SK-N-SH (cell line): ENCODE data around the gene CDK15.

Experiments
- POLR2AphosphoS5 ChIP-seq: IDR thresholded peaks from 2 replicates; pipeline ENCODE4 v1.6.1; 2012; ENCODE audit warnings: low read depth, low read length
- TF ChIP-seq, protein P1 (sequence below): IDR thresholded peaks from 2 replicates; pipeline ENCODE4 v1.6.1; 2012; ENCODE audit warnings: mild to moderate bottlenecking, low read depth, low read length, moderate library complexity

DNA sequence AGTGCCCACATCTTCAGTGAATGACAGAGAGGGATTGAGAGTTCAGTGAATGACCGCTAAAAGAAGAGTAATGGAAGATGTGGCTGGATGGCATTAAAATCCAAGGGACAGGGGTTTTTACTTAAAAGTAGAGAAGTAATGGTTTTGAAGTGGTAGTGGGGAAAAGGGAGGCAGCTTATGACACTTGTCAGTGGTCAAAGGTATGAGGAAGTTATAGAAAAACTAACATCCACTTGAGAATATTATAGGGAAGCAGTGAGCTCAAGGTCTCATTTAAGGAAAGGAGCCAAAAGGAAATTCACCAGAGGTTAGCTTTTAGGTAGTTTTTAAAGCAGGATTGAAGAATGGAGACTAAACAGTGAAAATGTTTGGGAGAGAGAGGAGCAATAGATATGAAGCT, 24.3 kb downstream of the CDK15 start:
- no peak for TF ChIP-seq POLR2AphosphoS5
- TF ChIP-seq, protein P1, sequence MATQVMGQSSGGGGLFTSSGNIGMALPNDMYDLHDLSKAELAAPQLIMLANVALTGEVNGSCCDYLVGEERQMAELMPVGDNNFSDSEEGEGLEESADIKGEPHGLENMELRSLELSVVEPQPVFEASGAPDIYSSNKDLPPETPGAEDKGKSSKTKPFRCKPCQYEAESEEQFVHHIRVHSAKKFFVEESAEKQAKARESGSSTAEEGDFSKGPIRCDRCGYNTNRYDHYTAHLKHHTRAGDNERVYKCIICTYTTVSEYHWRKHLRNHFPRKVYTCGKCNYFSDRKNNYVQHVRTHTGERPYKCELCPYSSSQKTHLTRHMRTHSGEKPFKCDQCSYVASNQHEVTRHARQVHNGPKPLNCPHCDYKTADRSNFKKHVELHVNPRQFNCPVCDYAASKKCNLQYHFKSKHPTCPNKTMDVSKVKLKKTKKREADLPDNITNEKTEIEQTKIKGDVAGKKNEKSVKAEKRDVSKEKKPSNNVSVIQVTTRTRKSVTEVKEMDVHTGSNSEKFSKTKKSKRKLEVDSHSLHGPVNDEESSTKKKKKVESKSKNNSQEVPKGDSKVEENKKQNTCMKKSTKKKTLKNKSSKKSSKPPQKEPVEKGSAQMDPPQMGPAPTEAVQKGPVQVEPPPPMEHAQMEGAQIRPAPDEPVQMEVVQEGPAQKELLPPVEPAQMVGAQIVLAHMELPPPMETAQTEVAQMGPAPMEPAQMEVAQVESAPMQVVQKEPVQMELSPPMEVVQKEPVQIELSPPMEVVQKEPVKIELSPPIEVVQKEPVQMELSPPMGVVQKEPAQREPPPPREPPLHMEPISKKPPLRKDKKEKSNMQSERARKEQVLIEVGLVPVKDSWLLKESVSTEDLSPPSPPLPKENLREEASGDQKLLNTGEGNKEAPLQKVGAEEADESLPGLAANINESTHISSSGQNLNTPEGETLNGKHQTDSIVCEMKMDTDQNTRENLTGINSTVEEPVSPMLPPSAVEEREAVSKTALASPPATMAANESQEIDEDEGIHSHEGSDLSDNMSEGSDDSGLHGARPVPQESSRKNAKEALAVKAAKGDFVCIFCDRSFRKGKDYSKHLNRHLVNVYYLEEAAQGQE, result no peak
